Non-pigmented ciliary epithelial cell (primary cell): ENCODE results near the gene SLC9C2.
"Not testable (repeated sequence)": the region's sequence is repeated elsewhere in the genome, so short reads cannot be mapped to it uniquely, and the experiment has no call there.

ENCODE experiments used
- DNase-seq: peaks from one replicate; pipeline ENCODE4 v3.0.0-alpha.2; 2010; ENCODE audit warnings: low read depth

Gene SLC9C2

DNA sequence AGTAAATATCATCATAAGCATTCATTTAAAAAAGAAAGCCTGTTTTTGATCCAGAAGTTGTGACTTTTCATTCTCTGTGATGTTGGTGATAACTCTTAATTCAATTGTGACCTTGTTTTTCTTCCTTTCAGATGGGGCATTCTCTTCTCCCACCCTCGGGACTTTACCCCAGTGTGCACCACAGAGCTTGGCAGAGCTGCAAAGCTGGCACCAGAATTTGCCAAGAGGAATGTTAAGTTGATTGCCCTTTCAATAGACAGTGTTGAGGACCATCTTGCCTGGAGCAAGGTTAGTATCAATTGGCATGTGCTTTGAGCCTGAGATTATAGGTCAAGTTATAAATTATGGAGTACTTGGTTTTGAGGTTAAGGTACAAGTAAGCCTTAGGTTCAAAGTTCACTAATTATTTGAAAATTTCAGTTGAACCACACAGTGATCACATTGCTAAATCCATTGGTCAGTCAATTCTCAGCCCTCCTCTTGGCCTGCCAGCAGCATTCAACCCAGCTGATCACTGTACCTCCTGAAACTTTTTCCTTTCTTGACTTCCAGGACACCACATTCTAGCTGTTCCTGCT, 121.6 kb downstream of the SLC9C2 start:
- DNase-seq: no peak

DNA sequence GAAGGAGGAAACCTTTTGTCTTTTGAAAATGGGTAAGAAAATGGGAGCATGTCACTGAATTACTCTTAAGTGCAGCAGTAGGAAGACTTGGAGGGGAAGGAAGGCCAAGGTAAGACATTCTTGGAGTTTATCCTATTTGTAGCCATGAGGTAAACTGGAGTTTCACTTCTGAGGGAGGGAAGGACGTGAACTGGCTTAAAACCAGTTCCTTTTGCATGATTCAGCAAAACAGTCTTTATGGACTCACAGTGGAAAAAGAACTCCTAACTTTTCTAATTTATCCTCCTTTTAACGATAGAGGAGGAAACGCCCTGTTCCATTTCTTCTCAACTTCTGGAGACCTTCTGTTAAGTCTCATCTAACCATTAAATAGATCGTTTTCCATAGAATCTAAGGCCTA, 123.2 kb downstream of the SLC9C2 start:
- DNase-seq: no peak

DNA sequence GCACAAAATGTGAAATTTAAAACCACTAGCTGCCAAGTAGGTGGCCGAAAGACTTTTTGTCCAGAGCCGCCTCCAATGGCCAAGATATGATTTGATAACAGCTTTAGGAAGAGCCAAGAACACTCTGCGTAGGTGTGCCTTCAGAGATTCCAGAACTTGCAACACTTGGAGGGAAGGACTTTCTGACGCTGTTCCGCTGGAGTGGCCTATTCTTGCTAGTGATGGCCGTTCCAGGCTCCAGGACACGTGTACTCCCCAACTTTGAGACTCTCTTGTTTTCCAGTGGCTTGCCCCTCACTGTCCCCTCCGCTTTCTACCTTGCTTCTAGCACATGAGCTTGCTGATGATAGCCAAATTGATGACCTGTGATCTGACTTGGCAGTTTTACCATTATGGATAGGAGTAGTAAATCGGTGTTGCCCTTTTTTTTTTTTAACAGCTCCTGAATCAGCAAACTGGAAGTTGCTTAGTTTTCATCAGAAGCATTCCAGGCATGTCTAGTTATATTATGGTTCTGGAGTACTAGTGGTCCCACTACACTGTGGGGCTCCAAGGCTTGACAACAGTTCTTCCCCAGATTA, 124.7 kb downstream of the SLC9C2 start:
- DNase-seq: peak; percentile 76

DNA sequence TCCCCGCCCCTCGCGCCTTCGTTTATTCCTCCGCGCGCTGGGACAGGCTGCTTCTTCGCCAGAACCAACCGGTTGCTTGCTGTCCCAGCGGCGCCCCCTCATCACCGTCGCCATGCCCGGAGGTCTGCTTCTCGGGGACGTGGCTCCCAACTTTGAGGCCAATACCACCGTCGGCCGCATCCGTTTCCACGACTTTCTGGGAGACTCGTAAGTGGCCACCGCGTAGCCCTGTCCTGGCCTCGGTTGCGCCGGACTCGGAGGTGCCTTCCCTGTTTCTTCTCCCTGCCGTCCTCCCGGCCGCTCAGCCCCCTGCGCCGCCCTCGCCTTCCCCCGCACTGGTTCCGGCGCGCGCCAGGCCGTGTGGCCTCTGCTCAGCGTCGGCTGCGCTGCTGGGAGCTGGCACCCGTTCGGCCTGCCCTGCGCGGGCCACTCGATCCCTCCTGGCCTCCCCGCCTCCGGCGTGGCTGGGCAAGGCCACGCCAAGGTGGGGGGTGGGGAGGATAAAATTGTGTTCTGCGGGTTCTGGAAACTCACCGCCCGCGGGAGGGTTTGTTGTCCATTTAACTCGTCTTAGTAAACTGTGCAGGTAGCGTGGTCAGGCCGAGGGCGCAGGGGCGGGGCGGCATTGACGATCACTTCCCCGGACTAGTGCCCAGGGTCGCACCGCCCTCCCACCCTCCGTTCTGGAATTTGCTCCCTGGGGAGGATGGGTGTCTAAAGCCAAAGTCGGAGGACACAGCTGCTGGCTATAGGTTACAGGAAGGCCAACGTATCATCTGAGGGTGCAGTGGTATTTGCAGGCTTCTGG, 125.4 kb downstream of the SLC9C2 start, which contains the start of gene PRDX6:
Gene PRDX6 (plus strand): TSS at position 50 of the 808 bp plus-strand sequence. CDS start 63 bp downstream, at position 113.
- DNase-seq: no peak

DNA sequence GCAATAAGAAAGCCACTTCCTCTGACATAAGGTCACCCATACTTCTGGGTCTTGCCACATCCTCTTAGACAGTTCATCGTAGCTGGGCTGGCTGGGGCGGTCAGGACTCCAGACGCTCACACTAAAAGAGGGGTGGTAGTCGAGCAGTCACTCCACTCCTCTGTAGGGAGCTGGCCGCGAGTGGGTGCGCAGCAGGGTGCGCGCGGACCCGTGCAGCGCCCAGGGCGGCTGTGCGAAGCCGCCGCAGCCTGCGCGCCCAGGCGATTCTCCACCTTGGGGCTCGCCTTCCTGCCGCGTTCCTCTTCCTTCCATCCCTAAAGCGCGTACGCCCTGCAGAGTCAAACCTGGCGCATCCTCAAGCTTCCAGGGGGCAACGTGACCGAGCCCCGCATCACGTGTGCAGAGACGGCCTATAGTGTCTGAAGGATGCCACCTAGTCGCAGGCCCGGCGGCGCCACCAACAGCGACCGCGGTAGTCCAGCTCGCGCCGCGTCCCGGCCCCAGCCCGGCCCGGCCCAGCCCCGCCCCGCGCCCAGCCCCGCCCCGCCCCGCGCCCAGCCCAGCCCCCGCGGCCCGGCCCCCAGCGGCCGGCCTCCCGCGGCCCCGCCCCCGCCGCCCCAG, 126.1 kb downstream of the SLC9C2 start:
- no peak for DNase-seq

DNA sequence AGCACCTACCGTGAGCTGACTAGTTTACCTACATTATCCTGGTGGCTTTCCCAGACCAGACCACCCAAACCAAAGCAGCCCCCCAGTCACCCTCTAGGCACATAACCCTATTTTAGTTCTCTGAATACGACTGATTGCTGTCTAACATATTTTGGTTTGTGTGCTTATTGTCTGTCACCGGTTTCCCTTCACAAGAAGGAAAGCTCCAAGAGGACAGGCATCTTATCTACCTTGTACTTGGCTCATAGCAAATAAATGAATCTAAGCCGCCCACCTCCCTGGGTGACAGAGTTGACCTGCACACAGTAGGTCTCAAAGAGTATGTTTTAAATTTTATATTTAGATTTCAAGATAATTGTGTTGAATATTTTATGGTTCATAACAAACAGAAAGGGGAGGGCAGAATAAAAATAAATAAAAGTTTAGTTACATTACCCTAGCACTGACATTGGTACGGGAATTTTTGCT, 126.6 kb downstream of the SLC9C2 start:
- DNase-seq: no peak

DNA sequence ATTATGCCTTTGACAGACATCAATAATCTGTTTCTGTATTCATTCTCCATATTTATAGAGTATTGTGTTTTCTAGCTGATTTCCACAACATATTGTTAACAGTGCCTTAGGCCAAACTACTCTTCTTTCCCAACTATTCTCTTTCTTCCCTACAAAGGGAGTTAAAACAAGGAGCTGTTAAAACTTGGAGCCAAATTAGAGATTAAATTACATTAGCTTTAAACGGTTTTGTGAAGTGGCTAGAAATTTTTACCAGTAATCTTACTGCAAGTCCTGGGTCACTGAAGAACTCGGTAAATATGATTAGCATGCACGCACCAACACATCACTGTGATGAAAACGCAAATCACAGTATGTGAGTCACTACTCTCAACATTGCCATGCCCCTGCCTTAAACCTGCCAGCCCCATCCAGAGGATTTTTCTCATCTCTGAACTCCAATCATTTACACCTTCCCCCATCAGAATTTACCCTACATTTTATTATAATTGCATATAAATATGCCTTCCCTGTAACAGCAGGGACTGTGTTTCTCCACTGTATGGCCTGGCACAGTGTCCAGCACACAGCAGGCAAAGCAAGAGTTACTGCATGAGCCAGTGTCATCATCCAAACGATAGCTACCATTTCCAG, 127.2 kb downstream of the SLC9C2 start:
- DNase-seq: no peak

DNA sequence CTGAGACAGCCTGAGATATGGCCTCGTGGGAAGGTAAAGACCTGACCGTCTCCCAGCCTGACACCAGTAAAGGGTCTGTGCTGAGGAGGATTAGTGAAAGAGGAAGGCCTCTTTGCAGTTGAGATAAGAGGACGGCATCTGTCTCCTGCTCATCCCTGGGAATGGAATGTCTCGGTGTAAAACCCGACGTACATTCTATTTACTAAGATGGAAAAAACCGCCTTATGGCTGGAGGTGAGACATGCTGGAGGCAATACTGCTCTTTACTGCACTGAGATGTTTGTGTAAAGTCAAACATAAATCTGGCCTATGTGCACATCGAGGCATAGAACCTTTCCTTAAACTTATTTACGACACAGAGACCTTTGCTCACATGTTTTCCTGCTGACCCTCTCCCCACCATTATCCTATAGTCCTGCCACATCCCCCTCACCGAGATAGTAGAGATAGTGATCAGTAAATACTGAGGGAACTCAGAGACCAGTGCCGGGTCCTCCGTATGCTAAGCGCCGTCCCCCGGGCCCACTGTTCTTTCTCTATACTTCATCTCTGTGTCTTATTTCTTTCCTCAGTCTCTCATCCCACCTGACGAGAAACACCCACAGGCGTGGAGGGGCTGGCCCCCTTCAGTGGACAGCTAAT, 128.0 kb downstream of the SLC9C2 start:
- DNase-seq: not testable (repeated sequence)

DNA sequence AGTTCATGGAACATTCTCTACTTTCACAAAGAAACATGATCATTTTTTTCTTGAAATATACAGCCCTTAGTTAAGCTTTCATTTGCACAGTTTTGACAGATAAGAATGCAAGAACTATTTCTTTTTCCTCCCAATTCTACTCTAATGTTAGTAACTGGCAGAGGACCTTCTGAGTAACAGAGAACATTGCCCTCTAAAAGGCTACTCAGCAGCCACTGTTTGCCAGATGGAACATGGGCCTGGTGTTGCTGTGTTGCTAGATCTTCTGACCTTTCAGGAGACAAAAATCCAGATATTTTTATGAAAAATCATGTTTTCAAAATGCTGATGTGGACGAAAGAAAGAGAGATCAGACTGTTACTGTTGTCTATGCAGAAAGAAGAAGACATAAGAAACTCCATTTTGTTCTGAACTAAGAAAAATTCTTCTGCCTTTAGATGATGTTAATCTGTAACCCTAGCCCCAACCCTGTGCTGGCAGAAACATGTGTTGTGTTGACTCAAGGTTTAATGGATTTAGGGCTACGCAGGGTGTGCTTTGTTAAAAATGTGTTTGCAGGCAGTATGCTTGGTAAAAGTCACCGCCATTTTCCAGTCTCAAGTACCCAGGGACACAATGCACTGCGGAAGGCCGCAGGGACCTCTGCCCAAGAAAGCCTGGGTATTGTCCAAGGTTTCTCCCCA, 128.6 kb downstream of the SLC9C2 start:
- DNase-seq: no peak

DNA sequence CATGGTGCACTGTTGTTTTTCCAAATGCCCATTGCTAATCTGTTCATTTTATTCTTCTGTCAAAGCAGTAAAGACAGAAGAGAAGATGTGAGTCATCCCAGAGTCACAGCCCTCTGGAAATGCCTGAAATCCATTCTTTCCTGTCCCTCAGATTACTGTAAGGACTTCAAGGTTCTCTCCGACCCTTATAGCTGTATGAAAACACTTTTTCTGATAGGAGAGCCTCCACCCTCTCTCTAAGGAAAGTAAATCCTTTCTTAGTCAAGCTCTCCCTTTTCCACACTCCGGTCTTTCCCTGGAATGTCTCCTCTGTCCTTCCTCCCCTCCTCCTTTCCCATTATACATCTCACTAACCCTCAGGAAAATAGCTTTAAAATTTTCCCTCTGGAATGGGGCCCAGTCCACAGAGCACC, 129.3 kb downstream of the SLC9C2 start:
- no peak for DNase-seq

DNA sequence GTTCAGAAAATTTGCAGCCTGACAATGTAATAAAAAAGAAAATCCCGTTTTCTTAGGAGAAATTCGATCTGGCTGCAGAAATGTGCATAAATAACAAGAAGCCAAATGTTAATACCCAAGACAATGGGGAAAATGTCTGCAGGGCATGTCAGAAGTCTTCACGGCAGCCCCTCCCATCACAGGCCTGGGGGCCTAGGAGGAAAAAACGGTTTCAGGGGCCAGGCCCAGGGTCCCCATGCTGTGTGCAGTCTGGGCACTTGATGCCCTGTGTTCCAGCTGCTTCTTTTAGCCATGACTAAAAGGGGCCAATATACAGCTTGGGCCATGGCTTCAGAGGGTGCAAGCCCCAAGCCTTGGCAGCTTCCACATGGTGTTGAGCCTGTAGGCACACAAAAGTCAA, 132.3 kb downstream of the SLC9C2 start:
- DNase-seq: no peak

DNA sequence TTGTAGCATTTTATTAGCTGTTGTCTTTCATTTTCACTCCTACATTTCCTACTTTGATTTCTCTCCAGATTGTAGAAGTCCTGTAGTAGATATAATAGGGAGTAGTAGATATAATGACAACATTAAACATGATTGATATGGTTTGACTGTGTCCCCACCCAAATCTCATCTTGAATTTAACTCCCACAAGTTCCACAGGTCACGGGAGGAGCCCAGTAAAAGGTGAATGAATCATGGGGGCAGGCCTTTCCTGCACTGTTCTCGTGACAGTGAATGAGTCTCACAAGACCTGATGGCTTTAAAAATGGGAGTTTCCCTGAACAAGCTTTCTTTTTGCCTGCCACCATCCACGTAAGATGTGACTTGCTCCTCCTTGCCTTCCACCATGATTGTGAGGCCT, 133.2 kb downstream of the SLC9C2 start:
- no peak for DNase-seq

DNA sequence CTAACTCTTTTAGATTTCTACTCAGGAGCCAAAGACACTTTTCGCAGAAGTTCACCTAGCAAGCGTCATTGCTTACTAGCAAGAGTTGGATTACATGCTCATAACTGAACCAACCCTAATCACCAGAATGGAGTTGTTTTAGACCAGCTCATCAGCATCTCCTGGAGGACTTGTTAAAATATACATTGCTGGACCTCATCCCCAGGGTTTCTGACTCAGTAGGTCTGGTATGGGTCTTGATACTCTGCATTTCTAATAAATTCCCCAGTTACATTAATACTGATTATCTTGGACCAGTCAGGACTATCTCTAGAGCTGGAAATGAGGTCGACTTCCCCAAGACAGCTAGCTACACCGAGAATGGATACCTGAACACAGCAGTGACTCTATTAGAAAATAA, 135.4 kb downstream of the SLC9C2 start:
- no peak for DNase-seq

DNA sequence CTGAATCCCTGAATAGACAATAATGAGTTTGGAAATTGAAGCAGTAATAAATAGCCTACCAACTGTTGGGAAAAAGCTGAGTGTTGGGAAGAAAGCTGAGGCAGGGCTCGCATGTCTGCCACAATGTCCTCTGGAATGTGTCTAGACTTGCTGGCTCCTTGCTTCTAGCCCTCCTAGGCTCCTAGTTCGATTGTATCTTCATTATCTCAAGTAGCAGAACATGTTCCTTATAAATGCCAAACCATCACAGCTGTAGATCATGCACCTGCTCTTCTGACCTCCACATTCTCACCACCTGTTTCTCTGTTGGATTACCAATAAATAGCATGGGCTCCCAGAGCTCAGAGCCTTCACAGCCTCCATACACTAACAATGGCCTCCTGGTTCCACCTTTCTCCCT, 138.7 kb downstream of the SLC9C2 start:
- DNase-seq: not testable (repeated sequence)

DNA sequence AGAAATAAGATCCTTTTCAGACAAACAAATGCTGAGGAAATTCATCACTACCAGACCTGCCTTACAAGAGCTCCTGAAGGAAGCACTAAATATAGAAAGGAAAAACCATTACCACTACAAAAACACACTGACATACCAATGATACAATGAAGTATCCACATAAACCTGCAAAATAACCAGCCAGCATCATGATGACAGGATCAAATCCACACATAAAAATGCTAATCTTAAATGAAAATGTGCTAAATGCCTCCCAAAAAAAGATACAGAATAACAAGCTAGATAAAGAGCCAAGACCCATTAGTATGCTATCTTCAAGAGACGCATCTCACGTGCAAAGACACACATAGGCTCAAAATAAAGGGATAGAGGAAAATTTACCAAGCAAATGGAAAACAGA, 140.2 kb downstream of the SLC9C2 start:
- DNase-seq: not testable (repeated sequence)

DNA sequence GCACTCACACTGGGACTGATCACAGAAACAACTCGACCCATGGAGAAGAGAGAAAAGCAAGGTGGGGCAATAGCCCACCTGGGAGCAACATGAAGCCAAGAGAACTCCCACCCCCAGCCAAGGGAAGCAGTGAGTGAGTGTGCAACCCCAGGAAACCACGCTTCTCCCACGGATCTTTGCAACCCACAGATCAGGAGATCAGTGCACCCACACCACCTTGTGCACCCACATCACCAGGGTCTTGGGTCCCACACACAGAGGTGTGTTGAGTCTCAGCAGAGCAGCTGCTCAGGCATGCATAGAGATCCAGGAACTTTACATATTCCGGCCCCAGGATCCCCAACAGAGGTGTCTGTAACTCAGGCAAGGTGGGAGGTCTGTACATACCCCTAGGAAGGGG, 143.0 kb downstream of the SLC9C2 start:
- DNase-seq: no peak

DNA sequence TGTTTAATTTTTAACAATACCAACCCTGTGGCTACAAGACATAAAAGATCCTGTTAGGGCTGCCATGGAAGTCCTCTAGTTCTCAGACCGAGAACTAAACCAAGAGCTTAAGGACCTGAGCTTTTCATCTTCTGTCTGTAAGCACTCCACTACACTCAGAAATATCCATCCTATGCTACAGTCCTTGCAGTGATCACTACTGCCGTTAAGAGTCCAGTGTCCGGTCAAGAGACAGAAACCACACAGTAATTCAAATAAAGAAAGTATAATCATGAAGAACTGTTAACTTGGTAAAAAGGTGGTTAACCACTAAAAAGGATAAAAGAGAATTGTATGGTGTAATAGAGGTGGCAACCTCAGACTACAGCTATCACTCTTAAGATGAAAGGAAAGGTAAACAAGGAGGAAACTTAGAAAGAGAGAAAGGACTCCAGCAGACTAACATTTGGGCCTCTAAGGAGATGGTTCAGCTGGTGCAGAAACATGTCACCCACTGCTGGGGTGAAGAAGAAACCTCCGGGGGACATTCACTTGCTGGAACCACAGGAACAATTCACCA, 147.8 kb downstream of the SLC9C2 start:
- DNase-seq: no peak

DNA sequence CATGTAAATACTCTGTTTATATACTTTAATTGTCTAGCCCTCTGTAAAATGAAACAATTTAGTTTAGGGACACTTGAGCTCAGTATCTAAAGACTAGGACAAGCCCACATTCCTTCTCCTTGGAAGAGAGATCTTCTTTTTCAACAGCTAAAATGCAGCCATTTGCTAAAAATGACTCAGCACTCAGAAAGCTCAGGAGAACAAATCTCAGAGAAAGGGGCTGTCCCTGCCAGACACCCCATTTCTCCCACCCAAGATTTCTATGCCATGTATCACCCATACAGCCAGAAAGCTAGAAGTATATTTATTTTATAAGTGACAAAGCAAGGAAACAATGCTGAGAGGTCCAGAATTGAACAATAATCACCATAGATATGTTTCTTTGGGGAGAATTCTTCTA, 148.9 kb downstream of the SLC9C2 start:
- DNase-seq: no peak

DNA sequence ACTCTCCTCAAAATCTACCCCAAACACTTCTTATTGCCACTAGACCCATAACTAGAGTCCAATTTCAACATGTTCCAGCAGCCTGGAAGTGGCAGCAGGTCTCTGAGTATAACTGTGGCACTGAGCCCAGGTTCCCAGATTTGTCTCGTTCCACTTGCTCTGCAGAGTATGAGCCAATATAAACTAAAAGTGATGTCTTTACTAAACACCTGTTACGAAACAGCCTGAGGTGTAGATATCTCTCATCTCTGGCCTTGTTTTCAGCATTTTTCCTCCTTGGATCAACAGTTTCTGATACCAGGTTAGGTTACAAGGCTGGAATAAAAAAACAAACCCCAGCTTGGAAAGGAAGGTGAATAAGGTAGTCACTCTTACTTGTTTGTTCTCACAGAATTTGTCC, 150.9 kb downstream of the SLC9C2 start:
- no peak for DNase-seq
